Right lobe of liver (tissue), 6 donors: ENCODE measurements around the gene GPR3. TPM values are rescaled to one million over a fixed set of nuclear protein-coding genes. Genes with fewer than 3 reads are reported as not detected.

Experiments
- ATAC-seq, 4 donors: fragments of 200-7000 bp; cut with Tn5 transposase; one replicate each; pipeline ENCODE4 v1.9.1; 2020; ENCODE audit warnings: mild to moderate bottlenecking in 4 of 4, moderate library complexity in 4 of 4
- DNase-seq, 3 donors: peaks; one replicate each; pipeline ENCODE4 v3.0.0-alpha.2; 2020
- H3K27ac ChIP-seq, 3 donors: fragments of 200-600 bp; one replicate each; pipeline ENCODE4 v1.8.0; 2022
- H3K27me3 ChIP-seq, 2 donors: fragments of 200-600 bp; one replicate each; pipeline ENCODE4 v1.8.0; 2022
- H3K36me3 ChIP-seq, 4 donors: fragments of 200-600 bp; sonication (generic) in 1 of 4; one replicate each; pipeline versions ENCODE4 v1.5.1 to v1.8.0; 2017 to 2022; ENCODE audit warnings: control low read depth in 1 of 4
- H3K4me1 ChIP-seq, 4 donors: fragments of 200-600 bp; sonication (generic) in 1 of 4; one replicate each; pipeline versions ENCODE4 v1.5.1 to v1.8.0; 2017 to 2022; ENCODE audit warnings: control low read depth in 1 of 4
- H3K4me3 ChIP-seq, 3 donors: fragments of 200-600 bp; one replicate each; pipeline ENCODE4 v1.8.0; 2022
- H3K9me3 ChIP-seq, 4 donors: fragments of 200-600 bp; sonication (generic) in 1 of 4; one replicate each; pipeline versions ENCODE4 v1.5.1 to v1.8.0; 2017 to 2022; ENCODE audit warnings: control low read depth in 1 of 4
- POLR2A ChIP-seq: fragments of 450-650 bp; IDR thresholded peaks from one replicate; pipeline ENCODE4 v1.6.1; 2017; ENCODE audit warnings: antibody characterized with exemption, mild to moderate bottlenecking
- WGBS: methylation state at CpG from one replicate; pipeline ENCODE4 v1.1.6; 2018; ENCODE audit warnings: low coverage, low lambda C conversion rate; ENCODE audit not compliant: insufficient coverage; ENCODE audit errors: missing lambda C conversion rate; 5-methylcytosine and 5-hydroxymethylcytosine counted together
- intact Hi-C, 2 donors: fragments of 100-400 bp; cut with DNase I; formaldehyde crosslinking; loops; one replicate each; pipeline versions ENCODE4 v1.11.2 to v1.14.1; 2022
- total RNA-seq, 6 experiments: library from RNA; depleted of rRNA in 2 of 6; stranded (reverse); fragments of >200 nt in 2 of 6; fragmentation: NEBNext Ultra II Directional in 3 of 6; extraction: Animal tissue kit (Norgen Biotek cat#: 25700) in 3 of 6; gene quantifications; one replicate each; pipeline versions ENCODE4 v1.1.0 to v1.2.4, GENCODE V29; 2016 to 2023
- TF ChIP-seq, protein P1 (sequence below), 4 donors: fragments of 200-600 bp in 3 of 4; fragments of 450-650 bp in 1 of 4; IDR thresholded peaks; one replicate each; pipeline versions ENCODE4 v1.5.1 to v1.8.0; 2016 to 2022; ENCODE audit warnings: antibody characterized with exemption in 4 of 4, mild to moderate bottlenecking in 2 of 4
- donor health status: DM: no; HTN: yes; CAD: no.
- donor health status: DM: no; HTN: no; CAD: no.
- donor health status: DM: no; HTN: no; CAD: no.
- donor health status: DM: no; HTN: yes; CAD: no.
- donor health status: DM: no; HTN: yes; CAD: no.

The GPR3 gene
- total RNA-seq, 6 experiments from 2014 or later, result 0.19 to 0.43 TPM; not detected in 4

DNA sequence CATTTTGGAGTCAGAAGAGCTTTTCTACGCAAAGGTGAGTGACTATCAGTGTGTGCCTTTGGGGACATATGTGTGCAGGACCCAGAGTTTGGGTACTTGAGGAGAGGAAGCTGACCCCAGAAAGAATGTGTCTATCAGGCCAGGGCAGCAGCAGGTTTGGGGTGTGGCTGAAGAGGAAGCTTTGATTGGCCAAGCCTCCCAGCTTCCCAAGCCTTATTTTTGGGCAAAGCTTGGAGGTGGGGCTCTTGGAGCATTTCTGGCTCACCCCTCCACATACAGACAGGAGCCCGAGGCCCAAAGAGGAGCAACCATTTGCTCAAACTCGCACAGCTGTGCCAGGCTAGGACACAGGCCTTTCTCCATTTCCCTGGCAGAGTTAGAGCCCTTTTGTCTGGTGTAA lies 4.7 kb downstream of the GPR3 start:
- intact Hi-C loops, result loop anchor here in 1 of 2 donors (5.0 kb wide), 1 partner anchor 100 kb away; no protein-coding TSS in a partner anchor
- no peaks in the 10 kb centered on the region for H3K9me3 ChIP-seq
- no peak for TF ChIP-seq POLR2A
- TF ChIP-seq, protein P1, sequence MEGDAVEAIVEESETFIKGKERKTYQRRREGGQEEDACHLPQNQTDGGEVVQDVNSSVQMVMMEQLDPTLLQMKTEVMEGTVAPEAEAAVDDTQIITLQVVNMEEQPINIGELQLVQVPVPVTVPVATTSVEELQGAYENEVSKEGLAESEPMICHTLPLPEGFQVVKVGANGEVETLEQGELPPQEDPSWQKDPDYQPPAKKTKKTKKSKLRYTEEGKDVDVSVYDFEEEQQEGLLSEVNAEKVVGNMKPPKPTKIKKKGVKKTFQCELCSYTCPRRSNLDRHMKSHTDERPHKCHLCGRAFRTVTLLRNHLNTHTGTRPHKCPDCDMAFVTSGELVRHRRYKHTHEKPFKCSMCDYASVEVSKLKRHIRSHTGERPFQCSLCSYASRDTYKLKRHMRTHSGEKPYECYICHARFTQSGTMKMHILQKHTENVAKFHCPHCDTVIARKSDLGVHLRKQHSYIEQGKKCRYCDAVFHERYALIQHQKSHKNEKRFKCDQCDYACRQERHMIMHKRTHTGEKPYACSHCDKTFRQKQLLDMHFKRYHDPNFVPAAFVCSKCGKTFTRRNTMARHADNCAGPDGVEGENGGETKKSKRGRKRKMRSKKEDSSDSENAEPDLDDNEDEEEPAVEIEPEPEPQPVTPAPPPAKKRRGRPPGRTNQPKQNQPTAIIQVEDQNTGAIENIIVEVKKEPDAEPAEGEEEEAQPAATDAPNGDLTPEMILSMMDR (IDR thresholded peaks at IDR 0.05), result no peak
- H3K27me3 ChIP-seq, result no peaks in the 10 kb centered on the region
- no peak overlapping the region for H3K4me3 ChIP-seq
- H3K36me3 ChIP-seq, result no peaks in the 10 kb centered on the region
- 77% methylated on average over 1 of the region's 3 CpGs for WGBS
- ATAC-seq (no peak), DNase-seq (no peak)
- H3K4me1 ChIP-seq, result peaks cover 0 to 6% (median 0%) of the 10 kb centered on the region in 4 donors
- H3K27ac ChIP-seq, result no peak overlapping the region

- Histone ChIP-seq H3K9me3 (no peaks in the 10 kb centered on the region), H3K36me3 (no peaks in the 10 kb centered on the region), H3K27me3 (no peaks in the 10 kb centered on the region), H3K4me3 (no peak overlapping the region), H3K27ac (no peak overlapping the region), H3K4me1 (peaks cover 0 to 6% (median 0%) of the 10 kb centered on the region in 4 donors)
- intact Hi-C loops, result loop anchor here in 1 of 2 donors (5.0 kb wide), 1 partner anchor 100 kb away; no protein-coding TSS in a partner anchor
- 25% methylated on average over 2 of the region's 7 CpGs for WGBS
- DNase-seq (no peak), ATAC-seq (no peak)
- TF ChIP-seq POLR2A, result no peak
Observed at GRCh38 chr1:27397749-27398148, 5.3 kb downstream of the GPR3 start.

DNA sequence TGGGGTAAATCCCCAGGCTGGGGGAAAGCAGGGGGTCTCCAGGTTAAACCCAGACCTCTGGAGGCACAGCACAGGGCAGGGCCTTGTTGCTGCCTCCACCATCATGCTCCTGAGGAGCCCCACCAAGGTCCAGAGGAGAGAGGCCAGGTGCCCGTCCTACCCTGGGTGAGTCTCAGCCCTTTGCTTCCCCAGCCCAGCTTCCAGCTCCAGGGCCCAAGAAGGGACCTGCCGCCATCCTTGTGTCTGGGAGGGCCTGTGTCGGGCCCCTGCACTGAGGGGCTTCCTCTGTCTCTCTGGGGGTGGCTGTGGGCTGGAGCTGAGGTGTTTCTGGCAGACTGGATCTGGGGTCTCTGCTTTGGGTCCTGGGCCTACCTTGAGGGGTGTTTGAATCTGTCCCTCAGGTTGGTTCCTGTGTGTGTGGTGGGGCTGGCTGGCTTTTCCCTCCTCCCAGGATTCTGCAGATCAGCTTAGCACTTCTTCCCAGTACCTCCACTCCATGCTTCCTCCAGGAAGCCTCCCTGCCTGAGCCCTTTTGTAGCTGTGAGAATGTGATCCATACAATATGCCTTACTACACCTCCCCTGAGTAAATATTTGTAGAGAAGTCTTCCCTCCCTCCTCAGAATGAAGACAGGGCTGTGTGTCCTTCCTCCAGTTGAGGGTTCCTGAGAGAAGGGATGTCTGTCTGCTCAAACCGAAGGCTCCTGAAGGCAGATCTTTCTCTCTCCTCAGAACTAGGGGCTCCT lies 6.2 kb downstream of the GPR3 start:
- Histone ChIP-seq H3K9me3 (no peaks in the 10 kb centered on the region), H3K4me3 (no peak overlapping the region), H3K27ac (no peak overlapping the region), H3K27me3 (no peaks in the 10 kb centered on the region), H3K36me3 (no peaks in the 10 kb centered on the region), H3K4me1 (peaks cover 0 to 9% (median 0%) of the 10 kb centered on the region in 4 donors)
- intact Hi-C loops, result loop anchor here in 1 of 2 donors (5.0 kb wide), 1 partner anchor 101 kb away; no protein-coding TSS in a partner anchor
- TF ChIP-seq, protein P1 (IDR thresholded peaks at IDR 0.05), result no peak
- no peak for TF ChIP-seq POLR2A
- ATAC-seq (no peak), DNase-seq (no peak)
- 30% methylated on average over 1 of the region's 4 CpGs for WGBS

- intact Hi-C loops, result loop anchor here (5.0 to 10.0 kb wide), 3 partner anchors 102 to 203 kb away; partner anchors contain the start of gene AHDC1 (in 1 of the 2)
- DNase-seq (no peak), ATAC-seq (no peak)
- Histone ChIP-seq H3K27ac (no peak overlapping the region), H3K27me3 (no peaks in the 10 kb centered on the region), H3K36me3 (no peaks in the 10 kb centered on the region), H3K9me3 (no peaks in the 10 kb centered on the region), H3K4me3 (no peak overlapping the region), H3K4me1 (peaks cover 0 to 9% (median 0%) of the 10 kb centered on the region in 4 donors)
- WGBS, result 34% methylated on average over 3 of the region's 19 CpGs
- TF ChIP-seq, protein P1 (IDR thresholded peaks at IDR 0.05), result no peak
- no peak for TF ChIP-seq POLR2A
Observed at GRCh38 chr1:27399251-27400025, 7.0 kb downstream of the GPR3 start.
